Activated T-cell treated with anti-CD3 and anti-CD28 coated beads, Interleukin-2, amount 50 U/mL, for 24 hours (primary cell): ENCODE data around the gene DMRT2.

Source experiments
- DNase-seq: peaks from one replicate; pipeline ENCODE4 v3.0.0-alpha.2; 2020
- H3K27ac Mint-ChIP-seq: 2 replicates; pipeline ENCODE4 v1.8.0; 2020; ENCODE audit warnings: mild to moderate bottlenecking, mixed read lengths
- H3K27me3 Mint-ChIP-seq: 2 replicates; pipeline ENCODE4 v1.8.0; 2020; ENCODE audit warnings: mixed read lengths
- H3K36me3 Mint-ChIP-seq: 2 replicates; pipeline ENCODE4 v1.8.0; 2020; ENCODE audit warnings: low read depth, mixed read lengths
- H3K4me1 Mint-ChIP-seq: 2 replicates; pipeline ENCODE4 v1.8.0; 2020; ENCODE audit warnings: low read depth, mixed read lengths
- H3K4me3 Mint-ChIP-seq: 2 replicates; pipeline ENCODE4 v1.8.0; 2020; ENCODE audit warnings: mild to moderate bottlenecking, moderate library complexity, mixed read lengths
- H3K9me3 Mint-ChIP-seq: 2 replicates; pipeline ENCODE4 v1.8.0; 2020; ENCODE audit warnings: mixed read lengths

DMRT2 gene

GRCh38 chr9:1053986-1054425 lies 3.8 kb downstream of the DMRT2 start:
- Mint-ChIP-seq H3K9me3 (no peaks in the 10 kb centered on the region), H3K36me3 (no peaks in the 10 kb centered on the region), H3K27me3 (peaks cover 79% of the 10 kb centered on the region), H3K4me3 (no peak overlapping the region), H3K4me1 (peaks cover 28% of the 10 kb centered on the region), H3K27ac (no peak overlapping the region)
- DNase-seq = no peak

- Mint-ChIP-seq H3K36me3 (no peaks in the 10 kb centered on the region), H3K9me3 (no peaks in the 10 kb centered on the region), H3K27ac (no peak overlapping the region), H3K4me1 (peaks cover 18% of the 10 kb centered on the region), H3K27me3 (peaks cover 70% of the 10 kb centered on the region), H3K4me3 (no peak overlapping the region)
- no peak for DNase-seq
These were observed 5.0 kb downstream of the DMRT2 start for GRCh38 chr9:1055166-1055565.

GRCh38 chr9:1057910-1058309 lies 7.8 kb downstream of the DMRT2 start:
- Mint-ChIP-seq H3K4me3 (no peak overlapping the region), H3K4me1 (no peaks in the 10 kb centered on the region), H3K27me3 (peaks cover 56% of the 10 kb centered on the region), H3K36me3 (no peaks in the 10 kb centered on the region), H3K9me3 (no peaks in the 10 kb centered on the region), H3K27ac (no peak overlapping the region)
- DNase-seq = no peak

- Mint-ChIP-seq H3K27me3 (peaks cover 52% of the 10 kb centered on the region), H3K4me3 (no peak overlapping the region), H3K36me3 (no peaks in the 10 kb centered on the region), H3K9me3 (no peaks in the 10 kb centered on the region), H3K27ac (no peak overlapping the region), H3K4me1 (no peaks in the 10 kb centered on the region)
- DNase-seq = no peak
These were observed 8.8 kb downstream of the DMRT2 start for GRCh38 chr9:1058826-1059487.

GRCh38 chr9:1065130-1065529 lies 15.0 kb downstream of the DMRT2 start:
- Mint-ChIP-seq H3K27ac (no peak overlapping the region), H3K4me1 (no peaks in the 10 kb centered on the region), H3K4me3 (no peak overlapping the region), H3K9me3 (no peaks in the 10 kb centered on the region), H3K36me3 (no peaks in the 10 kb centered on the region), H3K27me3 (peaks cover 27% of the 10 kb centered on the region)
- DNase-seq = no peak

- no peak for DNase-seq
- no peaks in the 10 kb centered on the region for H3K4me1 Mint-ChIP-seq
- no peak overlapping the region for H3K4me3 Mint-ChIP-seq
- H3K27me3 Mint-ChIP-seq = peaks cover 13% of the 10 kb centered on the region
- no peaks in the 10 kb centered on the region for H3K9me3 Mint-ChIP-seq
- H3K27ac Mint-ChIP-seq = no peak overlapping the region
- no peaks in the 10 kb centered on the region for H3K36me3 Mint-ChIP-seq
These were observed 20.5 kb downstream of the DMRT2 start for GRCh38 chr9:1070692-1071091.

GRCh38 chr9:1071730-1072129 lies 21.6 kb downstream of the DMRT2 start:
- Mint-ChIP-seq H3K4me1 (no peaks in the 10 kb centered on the region), H3K27me3 (peaks cover 18% of the 10 kb centered on the region), H3K9me3 (no peaks in the 10 kb centered on the region), H3K27ac (no peak overlapping the region), H3K4me3 (no peak overlapping the region), H3K36me3 (no peaks in the 10 kb centered on the region)
- DNase-seq = no peak

- no peak overlapping the region for H3K4me3 Mint-ChIP-seq
- H3K36me3 Mint-ChIP-seq = no peaks in the 10 kb centered on the region
These were observed 23.3 kb downstream of the DMRT2 start for GRCh38 chr9:1073497-1073896.

GRCh38 chr9:1077616-1078015 lies 27.5 kb downstream of the DMRT2 start:
- no peak overlapping the region for H3K27ac Mint-ChIP-seq
- H3K9me3 Mint-ChIP-seq = no peaks in the 10 kb centered on the region
- peaks cover 36% of the 10 kb centered on the region for H3K27me3 Mint-ChIP-seq
- H3K4me3 Mint-ChIP-seq = no peak overlapping the region
- H3K36me3 Mint-ChIP-seq = no peaks in the 10 kb centered on the region
- no peaks in the 10 kb centered on the region for H3K4me1 Mint-ChIP-seq
- no peak for DNase-seq

More at GRCh38 chr9:1073497-1073896, 23.3 kb downstream of the DMRT2 start:
- H3K4me1 Mint-ChIP-seq = no peaks in the 10 kb centered on the region
- no peak for DNase-seq
- H3K27ac Mint-ChIP-seq = no peak overlapping the region
- no peaks in the 10 kb centered on the region for H3K9me3 Mint-ChIP-seq
- peaks cover 35% of the 10 kb centered on the region for H3K27me3 Mint-ChIP-seq

GRCh38 chr9:1083325-1083913 lies 33.3 kb downstream of the DMRT2 start:
- no peaks in the 10 kb centered on the region for H3K9me3 Mint-ChIP-seq

GRCh38 chr9:1085086-1085485 lies 34.9 kb downstream of the DMRT2 start:
- Mint-ChIP-seq H3K27me3 (peaks cover 30% of the 10 kb centered on the region), H3K27ac (no peak overlapping the region), H3K4me1 (no peaks in the 10 kb centered on the region), H3K36me3 (no peaks in the 10 kb centered on the region), H3K4me3 (no peak overlapping the region), H3K9me3 (no peaks in the 10 kb centered on the region)
- DNase-seq = no peak

More at GRCh38 chr9:1083325-1083913, 33.3 kb downstream of the DMRT2 start:
- no peak for DNase-seq
- Mint-ChIP-seq H3K4me3 (no peak overlapping the region), H3K4me1 (no peaks in the 10 kb centered on the region), H3K36me3 (no peaks in the 10 kb centered on the region), H3K27me3 (peaks cover 30% of the 10 kb centered on the region), H3K27ac (no peak overlapping the region)

GRCh38 chr9:1086517-1086916 lies 36.4 kb downstream of the DMRT2 start:
- no peak overlapping the region for H3K27ac Mint-ChIP-seq
- no peaks in the 10 kb centered on the region for H3K4me1 Mint-ChIP-seq
- no peaks in the 10 kb centered on the region for H3K36me3 Mint-ChIP-seq
- no peak for DNase-seq
- H3K27me3 Mint-ChIP-seq = peaks cover 33% of the 10 kb centered on the region
- no peaks in the 10 kb centered on the region for H3K9me3 Mint-ChIP-seq
- no peak overlapping the region for H3K4me3 Mint-ChIP-seq

- DNase-seq = no peak
- Mint-ChIP-seq H3K4me3 (no peak overlapping the region), H3K4me1 (no peaks in the 10 kb centered on the region), H3K27me3 (peaks cover 29% of the 10 kb centered on the region), H3K36me3 (no peaks in the 10 kb centered on the region), H3K9me3 (no peaks in the 10 kb centered on the region), H3K27ac (no peak overlapping the region)
These were observed 37.1 kb downstream of the DMRT2 start for GRCh38 chr9:1087120-1087881.

- Mint-ChIP-seq H3K9me3 (no peaks in the 10 kb centered on the region), H3K27me3 (peaks cover 41% of the 10 kb centered on the region), H3K4me3 (no peak overlapping the region), H3K4me1 (no peaks in the 10 kb centered on the region), H3K36me3 (no peaks in the 10 kb centered on the region), H3K27ac (no peak overlapping the region)
- no peak for DNase-seq
These were observed 44.6 kb downstream of the DMRT2 start for GRCh38 chr9:1094749-1095148.
